ENCODE results near the gene RNF175.
A peak's percentile ranks its signal among the peaks of the same experiment; 100 is the strongest.

RNF175 gene

GRCh38 chr4:153777421-153777820 lies 17.6 kb upstream of the RNF175 start:
- Mint-ChIP-seq H3K9me3 (peaks cover 9% of the 10 kb centered on the region), H3K27ac (no peak overlapping the region), H3K27me3 (peaks cover 43% of the 10 kb centered on the region), H3K4me3 (no peak overlapping the region), H3K36me3 (ENCODE audit: low read depth) (no peaks in the 10 kb centered on the region), H3K4me1 (ENCODE audit: low read depth) (peaks cover 27% of the 10 kb centered on the region)
- intact Hi-C loops (cut with micrococcal nuclease): no loop called here

GRCh38 chr4:153776601-153777000 lies 16.8 kb upstream of the RNF175 start:
- Mint-ChIP-seq H3K27me3 (peaks cover 37% of the 10 kb centered on the region), H3K4me3 (no peak overlapping the region), H3K4me1 (ENCODE audit: low read depth) (peaks cover 21% of the 10 kb centered on the region), H3K36me3 (ENCODE audit: low read depth) (no peaks in the 10 kb centered on the region), H3K9me3 (peaks cover 14% of the 10 kb centered on the region), H3K27ac (no peak overlapping the region)
- intact Hi-C loops (cut with micrococcal nuclease): no loop called here

GRCh38 chr4:153773236-153773690 lies 13.4 kb upstream of the RNF175 start:
- H3K4me1 Mint-ChIP-seq (ENCODE audit: low read depth): peaks cover 8% of the 10 kb centered on the region
- peaks cover 12% of the 10 kb centered on the region for H3K9me3 Mint-ChIP-seq
- H3K27me3 Mint-ChIP-seq: peaks cover 31% of the 10 kb centered on the region
- intact Hi-C loops (cut with micrococcal nuclease): no loop called here
- H3K27ac Mint-ChIP-seq: no peak overlapping the region
- no peak overlapping the region for H3K4me3 Mint-ChIP-seq
- no peaks in the 10 kb centered on the region for H3K36me3 Mint-ChIP-seq (ENCODE audit: low read depth)

- peaks cover under 1% of the 10 kb centered on the region for H3K4me1 Mint-ChIP-seq (ENCODE audit: low read depth)
- intact Hi-C loops (cut with micrococcal nuclease): no loop called here
- H3K36me3 Mint-ChIP-seq (ENCODE audit: low read depth): no peaks in the 10 kb centered on the region
- H3K9me3 Mint-ChIP-seq: peaks cover 8% of the 10 kb centered on the region
- H3K27me3 Mint-ChIP-seq: peaks cover 25% of the 10 kb centered on the region
- no peak overlapping the region for H3K4me3 Mint-ChIP-seq
- H3K27ac Mint-ChIP-seq: no peak overlapping the region
Measured at GRCh38 chr4:153771046-153771445, 11.2 kb upstream of the RNF175 start.

- Mint-ChIP-seq H3K4me1 (ENCODE audit: low read depth) (no peaks in the 10 kb centered on the region), H3K27me3 (peaks cover 26% of the 10 kb centered on the region), H3K27ac (no peak overlapping the region), H3K9me3 (peaks cover 5% of the 10 kb centered on the region), H3K36me3 (ENCODE audit: low read depth) (no peaks in the 10 kb centered on the region), H3K4me3 (no peak overlapping the region)
- intact Hi-C loops (cut with micrococcal nuclease): no loop called here
Measured at GRCh38 chr4:153766758-153767157, 6.9 kb upstream of the RNF175 start.

- peaks cover 31% of the 10 kb centered on the region for H3K27me3 Mint-ChIP-seq
- no peak overlapping the region for H3K4me3 Mint-ChIP-seq
- H3K4me1 Mint-ChIP-seq (ENCODE audit: low read depth): no peaks in the 10 kb centered on the region
- no peaks in the 10 kb centered on the region for H3K36me3 Mint-ChIP-seq (ENCODE audit: low read depth)
- H3K27ac Mint-ChIP-seq: no peak overlapping the region
- intact Hi-C loops (cut with micrococcal nuclease): no loop called here
- no peaks in the 10 kb centered on the region for H3K9me3 Mint-ChIP-seq
Measured at GRCh38 chr4:153765894-153766293, 6.1 kb upstream of the RNF175 start.

GRCh38 chr4:153764601-153765368 lies 5.0 kb upstream of the RNF175 start:
- Mint-ChIP-seq H3K36me3 (ENCODE audit: low read depth) (no peaks in the 10 kb centered on the region), H3K4me1 (ENCODE audit: low read depth) (peaks cover 4% of the 10 kb centered on the region), H3K4me3 (no peak overlapping the region), H3K27ac (no peak overlapping the region), H3K27me3 (peaks cover 37% of the 10 kb centered on the region), H3K9me3 (no peaks in the 10 kb centered on the region)
- intact Hi-C loops (cut with micrococcal nuclease): loop anchor here (5.0 kb wide), 1 partner anchor 337 kb away; no protein-coding TSS in a partner anchor

- intact Hi-C loops (cut with micrococcal nuclease): loop anchor here (5.0 kb wide), 1 partner anchor 336 kb away; no protein-coding TSS in a partner anchor
- Mint-ChIP-seq H3K27me3 (peaks cover 45% of the 10 kb centered on the region), H3K4me3 (no peak overlapping the region), H3K36me3 (ENCODE audit: low read depth) (no peaks in the 10 kb centered on the region), H3K4me1 (ENCODE audit: low read depth) (peaks cover 16% of the 10 kb centered on the region), H3K27ac (no peak overlapping the region), H3K9me3 (no peaks in the 10 kb centered on the region)
Measured at GRCh38 chr4:153763404-153763803, 3.6 kb upstream of the RNF175 start.

- intact Hi-C loops (cut with micrococcal nuclease): no loop called here
- H3K4me3 Mint-ChIP-seq: peak overlapping the region; percentile 71
- no peak overlapping the region for H3K27ac Mint-ChIP-seq
- H3K9me3 Mint-ChIP-seq: no peaks in the 10 kb centered on the region
- H3K27me3 Mint-ChIP-seq: peaks cover 60% of the 10 kb centered on the region
- H3K4me1 Mint-ChIP-seq (ENCODE audit: low read depth): peaks cover 33% of the 10 kb centered on the region
- no peaks in the 10 kb centered on the region for H3K36me3 Mint-ChIP-seq (ENCODE audit: low read depth)
Measured at GRCh38 chr4:153758688-153759406, 977 bp downstream of the RNF175 start.

GRCh38 chr4:153758136-153758535 lies 1.7 kb downstream of the RNF175 start:
- Mint-ChIP-seq H3K4me1 (ENCODE audit: low read depth) (peaks cover 33% of the 10 kb centered on the region), H3K9me3 (no peaks in the 10 kb centered on the region), H3K27ac (no peak overlapping the region), H3K4me3 (no peak overlapping the region), H3K36me3 (ENCODE audit: low read depth) (no peaks in the 10 kb centered on the region), H3K27me3 (peaks cover 55% of the 10 kb centered on the region)
- intact Hi-C loops (cut with micrococcal nuclease): no loop called here

- intact Hi-C loops (cut with micrococcal nuclease): no loop called here
- H3K27ac Mint-ChIP-seq: peak overlapping the region; percentile 54
Measured at GRCh38 chr4:153757407-153757806, 2.4 kb downstream of the RNF175 start.

GRCh38 chr4:153755186-153755585 lies 4.6 kb downstream of the RNF175 start:
- H3K27ac Mint-ChIP-seq: no peak overlapping the region
- peaks cover 32% of the 10 kb centered on the region for H3K4me1 Mint-ChIP-seq (ENCODE audit: low read depth)
- H3K4me3 Mint-ChIP-seq: no peak overlapping the region
- intact Hi-C loops (cut with micrococcal nuclease): no loop called here
- H3K27me3 Mint-ChIP-seq: peaks cover 32% of the 10 kb centered on the region
- H3K36me3 Mint-ChIP-seq (ENCODE audit: low read depth): no peaks in the 10 kb centered on the region
- no peaks in the 10 kb centered on the region for H3K9me3 Mint-ChIP-seq

More at GRCh38 chr4:153757407-153757806, 2.4 kb downstream of the RNF175 start:
- no peak overlapping the region for H3K4me3 Mint-ChIP-seq
- peaks cover 52% of the 10 kb centered on the region for H3K27me3 Mint-ChIP-seq
- H3K4me1 Mint-ChIP-seq (ENCODE audit: low read depth): peaks cover 33% of the 10 kb centered on the region
- no peaks in the 10 kb centered on the region for H3K9me3 Mint-ChIP-seq
- no peaks in the 10 kb centered on the region for H3K36me3 Mint-ChIP-seq (ENCODE audit: low read depth)

GRCh38 chr4:153750197-153750817 lies 9.5 kb downstream of the RNF175 start:
- H3K4me3 Mint-ChIP-seq: no peak overlapping the region
- intact Hi-C loops (cut with micrococcal nuclease): loop anchor here (1.0 to 2.0 kb wide), 2 partner anchors 116 to 406 kb away; partner anchors contain the start of gene MND1
- H3K36me3 Mint-ChIP-seq (ENCODE audit: low read depth): no peaks in the 10 kb centered on the region
- H3K4me1 Mint-ChIP-seq (ENCODE audit: low read depth): peaks cover 35% of the 10 kb centered on the region
- H3K9me3 Mint-ChIP-seq: no peaks in the 10 kb centered on the region
- no peak overlapping the region for H3K27ac Mint-ChIP-seq
- no peaks in the 10 kb centered on the region for H3K27me3 Mint-ChIP-seq

GRCh38 chr4:153748378-153748777 lies 11.4 kb downstream of the RNF175 start:
- intact Hi-C loops (cut with micrococcal nuclease): loop anchor here (5.0 to 10.0 kb wide), 3 partner anchors 66 to 604 kb away; partner anchors contain the start of gene TLR2
- H3K27me3 Mint-ChIP-seq: no peaks in the 10 kb centered on the region
- H3K9me3 Mint-ChIP-seq: no peaks in the 10 kb centered on the region

More at GRCh38 chr4:153748378-153748777, 11.4 kb downstream of the RNF175 start:
- Mint-ChIP-seq H3K4me1 (ENCODE audit: low read depth) (peaks cover 39% of the 10 kb centered on the region), H3K36me3 (ENCODE audit: low read depth) (no peaks in the 10 kb centered on the region), H3K4me3 (no peak overlapping the region), H3K27ac (peak overlapping the region; percentile 89)

All from dendritic cell treated with granulocyte-macrophage colony-stimulating factor and Interleukin-4, amounts not matched to agents 40 ng/mL and 50 ng/mL, for 4 days (primary cell).